Activated CD4-positive, alpha-beta T cell treated with anti-CD3 and anti-CD28 coated beads for 1 hour (primary cell): Measurements from ENCODE around the gene TEC.

Experiments
- DNase-seq: peaks from one replicate; pipeline ENCODE4 v3.0.0-alpha.2; 2020

TEC gene

DNA sequence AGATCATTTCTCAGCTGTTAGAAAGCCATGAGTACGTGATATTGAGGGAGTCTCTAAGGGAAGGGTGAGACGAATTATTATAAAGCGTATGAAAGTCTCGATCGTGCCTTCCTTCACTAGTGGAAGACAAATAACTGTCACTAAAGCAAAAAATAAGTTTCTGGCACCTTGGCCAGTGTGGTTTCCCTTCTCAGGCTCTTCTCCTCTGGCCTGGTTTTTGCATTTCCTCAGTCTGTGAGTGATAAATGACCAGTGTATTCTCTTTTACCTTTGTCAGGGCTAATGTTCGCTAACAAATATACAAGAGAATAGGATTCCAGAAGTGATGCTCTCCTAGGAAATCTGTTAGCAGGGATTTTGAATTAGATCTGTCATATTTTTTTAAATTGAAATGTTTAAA, 155.2 kb downstream of the TEC start:
- DNase-seq: no peak

DNA sequence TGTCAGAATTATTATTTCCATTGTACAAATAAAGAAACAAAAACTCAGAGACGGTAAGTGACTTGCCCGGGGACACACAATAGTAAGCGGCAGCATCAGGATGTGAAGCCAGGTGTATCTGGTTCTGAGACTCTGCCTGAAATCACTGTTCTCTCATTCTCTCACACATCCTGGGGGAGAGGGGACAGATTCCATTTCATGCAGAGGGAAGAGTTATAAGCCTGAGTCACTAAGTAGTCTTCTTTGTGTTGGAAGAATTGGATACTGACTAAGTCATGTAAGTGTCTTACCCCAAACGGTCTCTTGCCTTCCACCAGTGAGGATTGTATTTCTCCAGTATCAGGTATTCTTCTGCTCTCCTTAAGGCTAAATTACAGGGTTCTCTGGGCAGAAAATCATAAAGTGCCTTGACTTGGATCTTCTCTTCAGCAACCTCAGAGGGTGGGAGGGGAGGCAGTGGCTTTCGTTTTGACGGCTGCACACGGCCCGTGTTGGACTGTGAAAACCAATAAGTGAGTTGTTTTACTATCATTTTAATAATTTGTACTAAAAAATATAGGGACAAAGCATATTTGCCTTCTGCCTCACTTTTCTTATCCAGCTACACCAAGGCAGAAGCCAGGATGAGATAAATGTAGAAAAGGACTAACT, 157.5 kb downstream of the TEC start:
- DNase-seq: no peak

GRCh38 chr4:48110452-48110978, 159.1 kb downstream of the TEC start:
- DNase-seq: no peak

GRCh38 chr4:48109413-48110263, 160.0 kb downstream of the TEC start:
- no peak for DNase-seq

DNA sequence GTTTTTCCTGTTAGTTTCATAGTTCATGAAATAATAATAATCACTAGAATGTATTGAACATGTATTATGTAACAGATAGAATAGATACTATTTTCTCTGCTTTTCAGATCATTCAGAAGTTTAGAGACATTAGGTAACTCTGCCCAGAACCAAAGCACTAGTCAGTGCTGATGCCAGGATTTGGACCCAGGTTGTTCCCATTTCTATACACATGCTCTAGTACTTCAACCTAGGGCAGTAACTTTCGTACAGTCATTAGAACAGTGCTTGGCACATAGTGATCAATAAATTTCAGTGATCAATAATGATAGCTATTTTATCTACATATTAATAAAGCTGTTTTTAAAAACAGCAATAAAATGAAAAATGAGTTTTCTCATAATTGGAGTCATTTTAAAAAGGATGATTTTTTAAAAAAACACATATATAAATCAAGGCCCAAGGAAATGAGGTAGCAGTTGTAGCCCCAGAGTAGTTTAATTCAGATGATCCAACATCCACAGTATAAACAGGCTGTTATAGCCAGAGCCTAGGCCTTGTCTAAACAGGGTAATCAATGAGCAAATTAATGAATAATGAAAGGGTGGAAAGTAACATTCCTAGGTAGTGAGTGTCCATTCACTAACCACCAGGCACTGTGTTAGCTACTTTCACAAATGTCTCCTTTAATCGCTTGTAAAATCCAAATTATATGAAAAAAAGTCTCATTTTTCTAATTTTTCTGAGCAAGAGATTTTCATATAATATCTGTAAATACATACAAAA, 161.1 kb downstream of the TEC start:
- no peak for DNase-seq

- DNase-seq: no peak
Observed at GRCh38 chr4:48105230-48105629, 164.4 kb downstream of the TEC start.

DNA sequence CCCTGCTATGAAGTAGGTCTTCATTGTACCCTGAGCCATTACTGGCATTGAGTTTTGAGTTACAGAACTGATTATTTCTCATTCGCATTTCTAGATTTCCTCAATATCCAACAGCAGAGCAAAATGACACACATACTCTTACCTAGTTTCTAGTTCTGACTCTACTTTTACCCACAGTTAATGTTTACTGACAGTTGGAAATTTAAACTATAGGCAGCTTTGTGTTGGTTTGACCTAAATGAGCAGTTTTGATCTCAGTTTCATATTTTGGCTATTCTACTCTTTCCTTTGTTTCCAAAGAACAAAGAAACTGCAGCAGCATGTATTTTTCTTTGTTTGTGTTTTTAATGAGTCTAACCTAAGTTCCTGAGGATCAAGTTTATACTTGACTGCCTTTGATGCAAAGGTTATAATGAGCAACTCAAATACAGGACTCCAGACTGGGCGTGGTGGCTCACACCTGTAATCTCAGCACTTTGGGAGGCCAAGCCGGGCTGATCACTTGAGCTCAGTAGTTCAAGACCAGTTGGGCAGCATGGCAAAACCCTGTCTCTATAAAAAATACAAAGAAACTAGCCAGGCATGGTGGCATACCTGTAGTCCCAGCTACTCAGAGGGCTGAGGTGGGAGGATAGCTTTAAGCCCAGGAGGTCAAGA, 166.0 kb downstream of the TEC start:
- DNase-seq: no peak

GRCh38 chr4:48102303-48102702, 167.3 kb downstream of the TEC start:
- no peak for DNase-seq

- DNase-seq: no peak
Observed at GRCh38 chr4:48100256-48100655, 169.4 kb downstream of the TEC start.

DNA sequence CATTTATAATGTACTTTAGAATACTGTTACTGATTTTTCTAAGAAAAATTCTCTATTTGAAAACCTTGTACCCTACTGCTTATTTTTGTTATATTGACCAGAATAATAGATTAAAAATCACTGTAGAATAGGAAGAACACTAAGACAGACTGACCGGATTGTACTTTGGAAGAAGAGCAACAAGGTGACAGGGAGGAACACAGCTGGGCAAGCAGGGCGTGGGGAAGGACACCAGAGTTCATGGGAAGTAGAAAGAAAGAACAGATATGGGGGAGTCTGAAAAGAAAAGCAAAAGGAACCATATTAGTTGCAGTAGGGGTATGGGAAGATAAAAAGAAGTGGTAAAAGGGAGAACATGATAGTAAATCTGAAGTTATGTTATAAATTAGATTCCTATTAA, 174.2 kb downstream of the TEC start:
- no peak for DNase-seq

GRCh38 chr4:48093991-48094416, 175.6 kb downstream of the TEC start:
- no peak for DNase-seq

- DNase-seq: no peak
Observed at GRCh38 chr4:48090621-48091020, 179.0 kb downstream of the TEC start.

- no peak for DNase-seq
Observed at GRCh38 chr4:48085821-48086589, 183.6 kb downstream of the TEC start.
